ENCODE measurements around the gene GNPDA2. TPM values are rescaled to one million over a fixed set of nuclear protein-coding genes. Genes with fewer than 3 reads are reported as not detected.

The GNPDA2 gene
- polyA plus RNA-seq, 3 donors: 24.2 to 31.4 (median 29.4) TPM

GRCh38 chr4:44684648-44685047 lies 41.7 kb downstream of the GNPDA2 start:
- DNase-seq (ENCODE audit: low read depth in 3 of 3, low spot score in 2 of 3): no peak

GRCh38 chr4:44679060-44679459 lies 47.3 kb downstream of the GNPDA2 start:
- no peak for DNase-seq (ENCODE audit: low read depth in 3 of 3, low spot score in 2 of 3)

GRCh38 chr4:44678094-44679041 lies 48.0 kb downstream of the GNPDA2 start, which contains the start of gene GUF1:
GUF1 (plus strand) TSS chr4:44678420; CDS start chr4:44678623, 203 bp downstream.
- peak; percentile 79 to 86 (median 85) for DNase-seq (ENCODE audit: low read depth in 3 of 3, low spot score in 2 of 3)

DNA sequence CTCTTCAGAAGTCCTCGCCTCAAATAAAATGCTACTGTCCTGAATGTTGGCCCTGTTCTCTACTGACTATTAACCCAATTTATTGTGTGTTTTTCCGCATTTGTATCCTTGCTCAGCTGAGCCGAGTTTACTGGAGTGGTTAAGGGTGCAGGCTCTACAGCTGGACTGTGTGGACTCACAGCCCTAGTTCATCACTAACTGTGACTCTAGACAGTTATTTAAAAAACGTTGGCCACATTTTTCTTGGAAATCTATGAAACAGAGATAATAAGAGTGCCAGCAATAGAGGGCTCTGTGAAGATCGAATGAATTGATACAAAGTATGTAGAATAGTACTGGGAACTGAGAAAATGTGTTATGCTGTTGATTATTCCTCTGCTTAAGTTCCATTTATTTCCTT lies 51.0 kb downstream of the GNPDA2 start:
- DNase-seq (ENCODE audit: low read depth in 3 of 3, low spot score in 2 of 3): no peak

- no peak for DNase-seq (ENCODE audit: low read depth in 3 of 3, low spot score in 2 of 3)
Measured at GRCh38 chr4:44674471-44674870, 51.9 kb downstream of the GNPDA2 start.

- DNase-seq (ENCODE audit: low read depth in 3 of 3, low spot score in 2 of 3): no peak
Measured at GRCh38 chr4:44671636-44672035, 54.7 kb downstream of the GNPDA2 start.

DNA sequence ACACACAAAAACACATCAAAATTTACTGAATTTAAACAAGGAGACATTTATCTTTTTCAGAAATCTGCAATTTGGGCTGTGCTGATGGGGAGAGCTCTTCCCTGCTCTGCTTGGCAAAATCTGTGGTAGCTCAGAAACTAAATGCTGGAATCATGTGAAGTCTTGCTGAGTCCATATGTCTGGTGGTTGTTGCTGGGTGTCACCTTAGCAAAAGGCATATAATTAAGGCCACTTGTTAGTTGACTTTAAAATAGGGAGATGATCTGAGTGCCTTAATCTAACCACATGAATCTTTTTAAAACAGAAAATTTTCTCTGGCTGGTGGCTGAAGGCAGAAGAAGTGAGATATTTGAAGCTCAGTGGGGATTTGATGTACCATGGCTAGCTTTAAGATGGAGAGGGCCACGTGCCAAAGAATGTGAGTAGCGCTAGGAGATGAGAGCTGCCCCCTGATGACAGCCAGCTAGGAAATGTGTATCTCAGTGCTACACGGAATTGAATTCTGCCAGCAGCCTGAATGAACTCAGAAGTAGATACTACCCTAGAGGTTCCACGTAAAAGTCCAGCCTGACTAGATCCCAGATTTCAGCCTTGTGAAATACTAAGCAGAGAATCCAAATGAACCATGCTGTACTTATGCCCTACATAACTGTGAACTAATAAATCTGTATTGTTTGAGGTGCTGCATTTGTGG lies 55.7 kb downstream of the GNPDA2 start:
- DNase-seq (ENCODE audit: low read depth in 3 of 3, low spot score in 2 of 3): no peak

DNA sequence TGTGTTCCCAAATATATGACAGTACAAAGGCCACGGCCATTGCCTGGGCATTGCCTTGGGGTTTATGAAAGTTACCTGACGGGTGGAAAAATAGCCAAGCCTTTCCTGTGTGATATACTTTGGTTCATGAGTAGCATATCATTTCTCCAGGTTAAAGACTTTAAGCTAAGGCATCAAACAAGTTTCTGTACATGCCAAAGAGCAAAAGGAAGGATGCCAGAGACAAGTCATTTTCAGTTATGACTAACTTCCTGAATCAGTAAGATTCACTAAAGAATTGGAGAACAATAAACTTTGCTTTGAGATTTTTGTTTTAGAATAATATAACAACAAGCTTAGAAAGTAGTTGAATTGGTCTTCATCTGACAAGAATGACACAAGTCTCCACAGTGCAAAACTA lies 57.8 kb downstream of the GNPDA2 start:
- no peak for DNase-seq (ENCODE audit: low read depth in 3 of 3, low spot score in 2 of 3)

DNA sequence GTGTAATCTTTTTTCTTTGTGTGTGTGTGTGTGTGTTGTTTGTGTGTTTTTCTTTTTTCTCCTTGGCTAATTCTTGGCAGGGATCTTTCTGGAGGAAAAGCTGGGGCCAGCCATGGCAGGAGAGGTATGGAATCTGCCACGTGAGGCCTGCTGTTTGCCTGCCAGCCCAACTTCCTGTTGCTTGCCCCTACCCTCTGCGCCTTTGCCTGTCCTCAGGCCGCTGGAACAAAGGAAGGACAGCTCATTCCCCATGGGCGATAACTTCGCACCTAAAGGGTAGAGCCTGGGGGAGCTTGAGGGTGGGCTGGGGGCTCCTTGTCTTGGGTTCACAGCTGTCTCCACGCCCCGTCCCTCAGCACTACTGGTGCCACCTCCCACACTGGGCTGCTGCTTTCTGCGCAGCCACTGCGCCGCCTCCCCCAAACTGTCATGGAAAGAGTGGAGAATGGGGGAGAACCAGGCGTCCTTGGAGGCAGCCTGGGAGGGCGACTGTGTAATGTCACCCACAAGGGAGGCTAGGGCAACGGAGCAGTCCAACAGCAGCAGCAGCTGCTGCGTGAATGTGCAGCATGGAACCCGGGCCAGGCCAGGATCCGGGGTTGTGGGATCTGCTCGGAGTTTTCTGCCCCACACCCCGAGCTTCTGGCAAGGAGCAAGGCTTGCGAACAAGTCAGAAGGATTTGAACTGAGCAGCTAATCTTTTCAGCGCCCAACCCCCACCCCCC lies 62.7 kb downstream of the GNPDA2 start:
- no peak for DNase-seq (ENCODE audit: low read depth in 3 of 3, low spot score in 2 of 3)

GRCh38 chr4:44662623-44663005 lies 63.7 kb downstream of the GNPDA2 start:
- no peak for DNase-seq (ENCODE audit: low read depth in 3 of 3, low spot score in 2 of 3)

GRCh38 chr4:44661940-44662622 lies 64.3 kb downstream of the GNPDA2 start:
- DNase-seq (ENCODE audit: low read depth in 3 of 3, low spot score in 2 of 3): no peak

DNA sequence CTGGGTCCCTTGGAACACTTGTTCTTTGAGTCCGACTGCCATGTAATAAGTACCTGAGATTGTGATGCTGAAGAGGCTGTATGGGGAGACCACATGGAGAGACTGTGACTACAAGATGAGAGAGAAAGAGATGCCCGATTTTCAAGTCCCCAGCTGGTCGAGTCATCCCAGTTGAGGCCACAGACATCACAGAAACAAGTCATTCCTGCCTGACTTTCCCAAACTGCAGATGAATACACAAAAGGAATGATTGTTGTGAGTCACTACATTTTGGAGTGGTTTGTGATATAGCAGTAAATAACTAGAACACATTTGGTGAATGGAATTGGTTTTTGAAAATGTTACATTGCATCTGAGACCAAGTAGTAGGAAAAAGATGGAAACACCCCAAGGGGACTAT lies 66.0 kb downstream of the GNPDA2 start:
- no peak for DNase-seq (ENCODE audit: low read depth in 3 of 3, low spot score in 2 of 3)

- DNase-seq (ENCODE audit: low read depth in 3 of 3, low spot score in 2 of 3): no peak
Measured at GRCh38 chr4:44652002-44652401, 74.4 kb downstream of the GNPDA2 start.

Other genes starting within 250 kb of the GNPDA2 start
- under 1 TPM; 0.17 to 0.38 (median 0.22) TPM for gene YIPF7, start 74.9 kb downstream of the GNPDA2 start, polyA plus RNA-seq (ENCODE audit: insufficient read length in 3 of 3)
- 10 to 100 TPM; 28.9 to 29.0 (median 28.9) TPM for gene GUF1, start 48.1 kb downstream of the GNPDA2 start, polyA plus RNA-seq (ENCODE audit: insufficient read length in 3 of 3)

Measured in right renal cortex interstitium (tissue), 3 donors.